HG02571 (cell line): ENCODE results near the gene CAPN11.
"Not testable (repeated sequence)": the region's sequence is repeated elsewhere in the genome, so short reads cannot be mapped to it uniquely, and the experiment has no call there.

Experiments used
- ATAC-seq: cut with Tn5 transposase; IDR thresholded peaks from one replicate; pipeline ENCODE4 v1.9.1; 2021; ENCODE audit warnings: mild to moderate bottlenecking, moderate library complexity; ENCODE audit not compliant: unreplicated experiment

Gene CAPN11

DNA sequence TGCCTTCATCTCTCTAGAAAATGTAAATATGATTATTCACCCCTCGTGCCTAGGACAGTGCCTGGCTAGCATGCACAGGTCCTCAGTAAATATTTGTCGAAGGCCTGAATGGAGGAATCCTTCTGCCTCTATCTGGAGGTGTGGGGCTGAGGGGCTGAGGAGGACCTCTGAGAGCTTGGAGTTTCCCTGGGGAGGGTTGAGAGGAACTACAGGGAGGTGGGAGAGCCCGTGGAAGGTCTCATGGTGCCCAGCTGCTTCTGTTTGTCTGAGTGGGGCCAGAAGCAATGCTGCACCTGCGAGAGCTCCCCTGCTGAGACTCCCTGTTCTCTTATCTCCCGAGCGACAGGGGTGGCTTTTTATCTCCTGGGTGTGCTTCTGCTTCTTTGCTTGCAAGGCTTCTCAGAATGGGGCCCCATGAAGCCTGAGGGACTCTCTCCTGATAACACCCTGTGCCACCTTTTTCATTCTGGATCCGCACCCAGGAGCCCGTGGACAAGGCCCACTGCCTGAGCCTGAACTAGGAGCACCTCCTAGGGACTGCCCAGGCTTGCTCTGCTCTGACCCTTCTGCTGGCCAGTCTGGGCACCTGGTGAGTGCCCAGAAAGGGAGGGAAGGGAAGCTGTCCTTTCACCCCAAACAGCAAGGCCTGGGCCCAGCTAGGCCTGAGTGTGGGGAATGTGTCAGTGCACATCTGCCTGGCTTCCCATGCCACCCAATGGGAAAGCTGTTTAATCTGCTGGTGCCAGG is 67.1 kb downstream of the CAPN11 start:
- no peak for ATAC-seq

DNA sequence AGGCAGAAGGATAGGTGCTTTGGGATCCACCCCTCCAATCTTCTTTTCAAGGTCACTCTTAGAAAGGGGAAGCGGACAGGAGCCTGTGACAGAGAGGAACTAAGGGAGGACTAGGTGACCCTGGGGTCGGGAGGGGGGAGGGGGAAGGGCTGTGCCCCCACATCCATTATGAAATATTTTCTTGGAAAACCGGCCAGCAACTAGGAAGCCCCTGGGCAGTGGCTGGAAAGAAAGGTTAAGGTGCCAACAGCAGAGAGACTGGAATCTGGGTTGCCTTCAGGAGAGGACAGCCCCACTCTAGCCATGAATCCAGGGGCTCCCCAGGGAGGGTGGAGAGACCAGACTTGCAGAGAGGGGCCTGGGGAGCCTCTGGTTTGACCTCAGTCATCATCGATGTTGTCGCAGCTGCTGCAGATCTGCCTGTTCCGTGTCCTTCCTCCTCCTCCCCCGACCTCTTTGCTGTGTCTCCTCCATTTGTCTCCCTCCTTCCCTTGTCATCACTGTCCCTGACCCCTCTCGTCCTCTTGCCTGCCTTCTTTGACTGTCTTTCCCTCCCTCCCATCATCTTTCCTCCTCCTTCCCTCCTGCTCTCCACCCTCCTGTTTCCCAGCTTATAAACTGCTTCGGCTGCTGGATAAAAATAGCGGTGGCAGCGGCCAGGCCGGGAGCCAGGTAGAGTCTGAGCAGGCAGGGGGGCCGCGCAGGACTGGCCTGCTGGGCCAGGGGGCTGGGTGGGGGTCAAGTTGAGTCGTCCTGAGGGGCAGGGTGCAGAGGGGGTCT is 67.9 kb downstream of the CAPN11 start:
- ATAC-seq = no peak

- ATAC-seq = no peak
These were observed 68.7 kb downstream of the CAPN11 start for GRCh38 chr6:44227148-44227793.

- no peak for ATAC-seq
These were observed 69.4 kb downstream of the CAPN11 start for GRCh38 chr6:44228031-44228430.

DNA sequence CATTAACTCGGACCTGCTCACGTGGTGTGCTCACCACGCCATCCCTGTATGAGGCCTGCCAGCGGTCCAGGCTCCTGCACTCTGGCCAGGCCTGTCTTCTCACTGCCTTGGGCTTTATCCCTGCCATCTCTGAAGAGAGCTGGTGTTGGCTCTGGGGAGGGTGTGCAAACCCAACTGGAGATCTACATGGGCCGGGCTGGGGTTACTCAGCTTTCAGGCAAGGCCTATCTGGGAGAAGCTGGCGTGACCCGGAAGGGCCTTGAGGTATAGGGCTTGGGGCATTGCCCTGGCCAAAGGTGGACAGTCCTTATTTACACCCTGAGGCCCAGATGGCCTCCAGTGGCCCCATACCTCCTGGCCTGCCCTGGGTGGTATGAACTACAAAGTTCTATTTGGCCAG is 69.8 kb downstream of the CAPN11 start:
- no peak for ATAC-seq

DNA sequence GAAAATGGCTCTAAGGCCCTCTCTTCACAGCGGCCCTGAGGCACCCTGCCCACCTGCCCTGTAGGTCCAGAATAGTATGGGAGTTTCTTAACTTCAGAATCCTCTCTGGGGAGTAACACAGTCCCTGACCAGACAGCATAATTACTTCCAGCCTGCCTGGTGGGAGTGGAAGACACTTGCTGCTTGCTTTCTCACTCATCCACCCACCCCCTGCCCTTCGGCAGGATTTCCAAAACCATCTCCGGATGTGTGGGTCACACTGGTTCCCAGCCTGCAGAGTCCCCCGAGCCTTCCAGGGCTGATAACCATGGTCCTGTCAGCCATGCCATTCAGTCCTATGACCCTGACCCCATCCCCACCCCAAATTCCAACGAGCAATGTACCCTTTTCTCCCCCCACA is 70.2 kb downstream of the CAPN11 start:
- ATAC-seq = no peak

GRCh38 chr6:44229376-44230033 is 70.9 kb downstream of the CAPN11 start:
- ATAC-seq = no peak

GRCh38 chr6:44230034-44230675 is 71.5 kb downstream of the CAPN11 start:
- no peak for ATAC-seq

- ATAC-seq = not testable (repeated sequence)
These were observed 72.8 kb downstream of the CAPN11 start for GRCh38 chr6:44231426-44231825.

- ATAC-seq = no peak
These were observed 74.3 kb downstream of the CAPN11 start for GRCh38 chr6:44232676-44233566.

DNA sequence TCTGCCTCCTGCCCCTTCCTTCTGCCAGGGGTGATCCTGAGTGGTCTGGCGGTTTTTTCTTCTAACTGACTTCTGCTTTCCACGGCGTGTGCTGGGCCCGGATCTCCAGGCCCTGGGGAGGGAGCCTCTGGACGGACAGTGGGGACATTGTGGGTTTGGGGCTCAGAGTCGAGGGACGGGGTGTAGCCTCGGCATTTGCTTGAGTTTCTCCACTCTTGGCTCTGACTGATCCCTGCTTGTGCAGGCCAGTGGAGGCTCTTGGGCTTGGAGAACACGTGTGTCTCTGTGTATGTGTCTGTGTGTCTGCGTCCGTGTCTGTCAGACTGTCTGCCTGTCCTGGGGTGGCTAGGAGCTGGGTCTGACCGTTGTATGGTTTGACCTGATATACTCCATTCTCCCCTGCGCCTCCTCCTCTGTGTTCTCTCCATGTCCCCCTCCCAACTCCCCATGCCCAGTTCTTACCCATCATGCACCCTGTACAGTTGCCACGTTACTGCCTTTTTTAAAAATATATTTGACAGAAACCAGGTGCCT is 75.0 kb downstream of the CAPN11 start:
- ATAC-seq = no peak
